Ishikawa (cell line): Measurements from ENCODE around the gene MAPK9.
A peak's percentile ranks its signal among the peaks of the same experiment; 100 is the strongest.

Experiments used
- CEBPB ChIP-seq: IDR thresholded peaks from 2 replicates; pipeline ENCODE4 v1.6.1; 2012
- CREB1 ChIP-seq: IDR thresholded peaks from 2 replicates; pipeline ENCODE4 v1.6.1; 2012; ENCODE audit warnings: low read depth
- EP300 ChIP-seq: IDR thresholded peaks from 2 replicates; pipeline ENCODE4 v1.6.1; 2012; ENCODE audit warnings: borderline replicate concordance
- FOXM1 ChIP-seq: IDR thresholded peaks from 2 replicates; pipeline ENCODE4 v1.6.1; 2012; ENCODE audit warnings: low read depth, borderline replicate concordance
- NFIC ChIP-seq: IDR thresholded peaks from 2 replicates; pipeline ENCODE4 v1.6.1; 2012
- REST ChIP-seq: IDR thresholded peaks from 2 replicates; pipeline ENCODE4 v1.6.1; 2012; ENCODE audit warnings: low read depth, mild to moderate bottlenecking
- TAF1 ChIP-seq: IDR thresholded peaks from 2 replicates; pipeline ENCODE4 v1.6.1; 2012; ENCODE audit warnings: low read depth, mild to moderate bottlenecking
- USF1 ChIP-seq: IDR thresholded peaks from 2 replicates; pipeline ENCODE4 v1.6.1; 2012
- YY1 ChIP-seq: IDR thresholded peaks from 2 replicates; pipeline ENCODE4 v1.6.1; 2012; ENCODE audit warnings: low read depth
- ZBTB7A ChIP-seq: IDR thresholded peaks from 2 replicates; pipeline ENCODE4 v1.6.1; 2012; ENCODE audit warnings: low read depth
- TF ChIP-seq, protein P1 (sequence below): IDR thresholded peaks from 2 replicates; pipeline ENCODE4 v1.6.1; 2012

GRCh38 chr5:180294913-180295555, 3.2 kb upstream of the MAPK9 start:
- TF ChIP-seq NFIC, result no peak
- no peak for TF ChIP-seq CEBPB
- TF ChIP-seq EP300, result no peak
- no peak for TF ChIP-seq CREB1
- TF ChIP-seq YY1, result no peak
- no peak for TF ChIP-seq REST
- TF ChIP-seq USF1, result peak; percentile 50
- no peak for TF ChIP-seq FOXM1
- TF ChIP-seq TAF1, result no peak
- TF ChIP-seq, protein P1, sequence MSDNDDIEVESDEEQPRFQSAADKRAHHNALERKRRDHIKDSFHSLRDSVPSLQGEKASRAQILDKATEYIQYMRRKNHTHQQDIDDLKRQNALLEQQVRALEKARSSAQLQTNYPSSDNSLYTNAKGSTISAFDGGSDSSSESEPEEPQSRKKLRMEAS, result no peak
- TF ChIP-seq ZBTB7A, result no peak
